WTC11 (cell line): ENCODE measurements around the gene NR0B1.

ENCODE experiments used
- ATF2 ChIP-seq: sonication (generic); formaldehyde crosslinking; IDR thresholded peaks from 2 replicates; pipeline ENCODE4 v1.8.1; 2022; ENCODE audit warnings: low read depth, missing genetic modification reagents, borderline replicate concordance
- CBFB ChIP-seq: sonication (generic); formaldehyde crosslinking; IDR thresholded peaks from 2 replicates; pipeline ENCODE4 v1.8.1; 2022; ENCODE audit warnings: mild to moderate bottlenecking, low read depth, missing genetic modification reagents
- CTCF ChIP-seq: fragments of 200-600 bp; IDR thresholded peaks from 2 replicates; pipeline ENCODE4 v1.8.0; 2022; ENCODE audit warnings: antibody characterized with exemption
- KAT7 ChIP-seq: sonication (generic); formaldehyde crosslinking; IDR thresholded peaks from 2 replicates; pipeline ENCODE4 v1.8.1; 2023; ENCODE audit warnings: missing genetic modification reagents, mild to moderate bottlenecking, borderline replicate concordance
- NFYB ChIP-seq: sonication (generic); formaldehyde crosslinking; conservative IDR thresholded peaks from 2 replicates; pipeline ENCODE4 v1.8.0; 2022; ENCODE audit warnings: low read depth, missing genetic modification reagents
- PRDM15 ChIP-seq: sonication (generic); formaldehyde crosslinking; IDR thresholded peaks from 2 replicates; pipeline ENCODE4 v1.8.0; 2022; ENCODE audit warnings: missing genetic modification reagents
- SMAD3 ChIP-seq: sonication (generic); formaldehyde crosslinking; IDR thresholded peaks from 2 replicates; pipeline ENCODE4 v1.8.0; 2022; ENCODE audit warnings: missing genetic modification reagents, mild to moderate bottlenecking, borderline replicate concordance
- USF1 ChIP-seq: sonication (generic); formaldehyde crosslinking; IDR thresholded peaks from 2 replicates; pipeline ENCODE4 v1.8.0; 2022; ENCODE audit warnings: mild to moderate bottlenecking, missing genetic modification reagents
- ZBTB21 ChIP-seq: sonication (generic); formaldehyde crosslinking; IDR thresholded peaks from 2 replicates; pipeline ENCODE4 v1.8.1; 2023; ENCODE audit warnings: mild to moderate bottlenecking, missing genetic modification reagents, borderline replicate concordance
- ZNF425 ChIP-seq: fragments of 250-450 bp; sonication (Bioruptor Pico); conservative IDR thresholded peaks from 2 replicates; pipeline ENCODE4 v1.9.0; 2021; ENCODE audit warnings: mild to moderate bottlenecking

- TF ChIP-seq CBFB = no peak
- TF ChIP-seq ZNF425 (CRISPR knock-in tag) = no peak
- TF ChIP-seq ZBTB21 (CRISPR knock-in tag) = no peak
- TF ChIP-seq ATF2 (CRISPR knock-in tag) = no peak
- TF ChIP-seq CTCF = no peak
- TF ChIP-seq SMAD3 (CRISPR knock-in tag) = no peak
- TF ChIP-seq PRDM15 (CRISPR knock-in tag) = no peak
- no peak for TF ChIP-seq NFYB
- no peak for TF ChIP-seq USF1
- TF ChIP-seq KAT7 (CRISPR knock-in tag) = no peak
Measured at GRCh38 chrX:30310429-30311206, 1.4 kb upstream of the NR0B1 start.
